ENCODE measurements around the gene ZNF283. TPM values are rescaled to one million over a fixed set of nuclear protein-coding genes. Genes with fewer than 3 reads are reported as not detected.

ZNF283 gene
- total and polyA plus RNA-seq, 9 of the 15 experiments (the other 6 are each of a cell fraction or from before 2014, with no cell fraction given): 6.0 to 19.5 (median 9.8) TPM

- no peak for TF ChIP-seq ZNF174 (CRISPR knock-in tag; IDR thresholded peaks at IDR 0.05)
- no peak for TF ChIP-seq TSHZ1 (CRISPR knock-in tag; IDR thresholded peaks at IDR 0.05)
- 0 out of 2 replicates have a peak, but pooled peaks have one; percentile 7 for TF ChIP-seq HINFP (tag; conservative IDR thresholded peaks at IDR 0.05; ENCODE audit: low read depth)
- TF ChIP-seq POLR2AphosphoS5 (IDR thresholded peaks at IDR 0.05; ENCODE audit: control insufficient read depth, insufficient read depth, low read depth, low read length): no peak
- TF ChIP-seq SMAD3 (CRISPR knock-in tag; conservative IDR thresholded peaks at IDR 0.05): 0 out of 2 replicates have a peak, but pooled peaks have one; percentile 7
- TF ChIP-seq ZNF24 (IDR thresholded peaks at IDR 0.05): no peak
- no peak for TF ChIP-seq NFE2 (IDR thresholded peaks at IDR 0.05; ENCODE audit: low read depth)
- TF ChIP-seq GATAD2A (IDR thresholded peaks at IDR 0.05): 0 out of 2 replicates have a peak, but pooled peaks have one; percentile 46
- peak; percentile 91 for TF ChIP-seq ZNF592 (IDR thresholded peaks at IDR 0.05)
- TF ChIP-seq ZC3H11A (IDR thresholded peaks at IDR 0.05; ENCODE audit: low read depth, low read length): no peak
- TF ChIP-seq LCOR (CRISPR knock-in tag; IDR thresholded peaks at IDR 0.05): no peak
- TF ChIP-seq SNIP1 (IDR thresholded peaks at IDR 0.05; ENCODE audit: low read depth): no peak
- TF ChIP-seq STAG1 (CRISPR knock-in tag; IDR thresholded peaks at IDR 0.05; ENCODE audit: borderline replicate concordance): peak; percentile 57; the same call in 1 of the 2 replicates
- no peak for TF ChIP-seq TOE1 (IDR thresholded peaks at IDR 0.05; ENCODE audit: borderline replicate concordance)
- TF ChIP-seq TOE1 (CRISPR knock-in tag; IDR thresholded peaks at IDR 0.05; ENCODE audit: borderline replicate concordance, low read depth): no peak
- no peak for TF ChIP-seq ZNF740 (CRISPR knock-in tag; IDR thresholded peaks at IDR 0.05)
- TF ChIP-seq ZNF740 (tag; IDR thresholded peaks at IDR 0.05): 0 out of 4 replicates have a peak, but pooled peaks of 1 of the 2 experiments have one; percentile 30
Measured at GRCh38 chr19:43784981-43785808, 41.9 kb upstream of the ZNF283 start (continued).

Measured in K562 (cell line).